NCI-H2227 (cell line): ENCODE results near the gene CCK.

Experiments
- DNase-seq: peaks from one replicate; lab custom pipeline; 2025; ENCODE audit not compliant: unreplicated experiment; lab: John Stamatoyannopoulos, UW

Gene CCK

GRCh38 chr3:42269647-42270046 lies 3.7 kb upstream of the CCK start:
- no peak for DNase-seq

- DNase-seq = no peak
These were observed 1.9 kb upstream of the CCK start for GRCh38 chr3:42267878-42268277.

- no peak for DNase-seq
These were observed 660 bp downstream of the CCK start for GRCh38 chr3:42265059-42265991.

GRCh38 chr3:42264399-42265058 lies 1.5 kb downstream of the CCK start:
- peak; percentile 27 for DNase-seq

- peak; percentile 20 for DNase-seq
These were observed 2.3 kb downstream of the CCK start for GRCh38 chr3:42263354-42264346.

GRCh38 chr3:42262525-42262924 lies 3.5 kb downstream of the CCK start:
- DNase-seq = no peak

- DNase-seq = no peak
These were observed 9.0 kb downstream of the CCK start for GRCh38 chr3:42257007-42257406.

- DNase-seq = no peak
These were observed 9.7 kb downstream of the CCK start for GRCh38 chr3:42256135-42256819.

GRCh38 chr3:42254566-42254965 lies 11.4 kb downstream of the CCK start:
- no peak for DNase-seq

- DNase-seq = no peak
These were observed 15.2 kb downstream of the CCK start for GRCh38 chr3:42250761-42251160.

GRCh38 chr3:42247576-42248027 lies 18.4 kb downstream of the CCK start:
- DNase-seq = peak; percentile 69

GRCh38 chr3:42246091-42246490 lies 19.9 kb downstream of the CCK start:
- no peak for DNase-seq

- DNase-seq = no peak
These were observed 29.4 kb downstream of the CCK start for GRCh38 chr3:42236611-42237010.

GRCh38 chr3:42235532-42235931 lies 30.5 kb downstream of the CCK start:
- DNase-seq = no peak

GRCh38 chr3:42230860-42231259 lies 35.1 kb downstream of the CCK start:
- no peak for DNase-seq

- peak; percentile 58 for DNase-seq
These were observed 35.9 kb downstream of the CCK start for GRCh38 chr3:42229942-42230688.

- no peak for DNase-seq
These were observed 36.6 kb downstream of the CCK start for GRCh38 chr3:42229266-42229941.

- no peak for DNase-seq
These were observed 37.2 kb downstream of the CCK start for GRCh38 chr3:42228796-42229195.
